CD4-positive, alpha-beta T cell (primary cell): ENCODE results near the gene ADRB2. TPM values are rescaled to one million over a fixed set of nuclear protein-coding genes. Genes with fewer than 3 reads are reported as not detected.
"Not testable (repeated sequence)": the region's sequence is repeated elsewhere in the genome, so short reads cannot be mapped to it uniquely, and the experiment has no call there.

Experiments used
- ATAC-seq: fragments of 200-7000 bp; cut with Tn5 transposase; one replicate; pipeline ENCODE4 v1.10.0; 2022; ENCODE audit warnings: mild to moderate bottlenecking; ENCODE audit not compliant: poor library complexity
- CTCF ChIA-PET: fragments of 350-600 bp; sonication (Branson Sonifier 250); formaldehyde crosslinking; loops from one replicate; lab custom pipeline; 2021; ENCODE audit warnings: antibody characterized with exemption, inconsistent platforms; lab: Charles Lee
- POLR2A ChIA-PET: fragments of 350-600 bp; sonication (Branson Sonifier 250); formaldehyde crosslinking; loops from one replicate; lab custom pipeline; 2021; ENCODE audit warnings: antibody characterized with exemption, inconsistent platforms; lab: Charles Lee
- DNase-seq, 14 experiments: peaks; one replicate each; pipeline ENCODE4 v3.0.0-alpha.2; 2013 to 2020; ENCODE audit warnings: mixed read lengths in 2 of 14
- H3K27ac ChIP-seq, 2 donors: one replicate each; pipeline versions ENCODE4 v1.5.1 to v1.7.0; 2013; ENCODE audit warnings: low read length in 2 of 2, low read depth in 1 of 2, mild to moderate bottlenecking in 1 of 2
- H3K27me3 ChIP-seq, 2 experiments: 1 replicate in 1 of 2; 2 replicates in 1 of 2; pipeline versions ENCODE4 v1.6.1 to v1.7.0; 2013; ENCODE audit warnings: low read length in 2 of 2, control low read depth in 1 of 2, mild to moderate bottlenecking in 1 of 2, moderate library complexity in 1 of 2; ENCODE audit not compliant: insufficient read depth in 2 of 2, control insufficient read depth in 1 of 2
- H3K36me3 ChIP-seq: one replicate; pipeline ENCODE4 v1.6.1; 2013; ENCODE audit warnings: low read length, control low read depth; ENCODE audit not compliant: insufficient read depth
- H3K4me1 ChIP-seq: one replicate; pipeline ENCODE4 v1.6.1; 2013; ENCODE audit warnings: low read length, control low read depth; ENCODE audit not compliant: insufficient read depth
- H3K4me3 ChIP-seq: one replicate; pipeline ENCODE4 v1.5.1; 2013; ENCODE audit warnings: mild to moderate bottlenecking, low read length, moderate library complexity
- H3K9me3 ChIP-seq, 2 experiments: 1 replicate in 1 of 2; 2 replicates in 1 of 2; pipeline versions ENCODE4 v1.6.1 to v1.7.0; 2013; ENCODE audit warnings: low read length in 2 of 2, mild to moderate bottlenecking in 2 of 2, control low read depth in 1 of 2, moderate library complexity in 1 of 2; ENCODE audit not compliant: control insufficient read depth in 1 of 2, insufficient read depth in 1 of 2
- H3K27ac Mint-ChIP-seq: one replicate; pipeline ENCODE4 v1.8.0; 2020; ENCODE audit warnings: mixed read lengths
- H3K27me3 Mint-ChIP-seq: one replicate; pipeline ENCODE4 v1.8.0; 2021; ENCODE audit warnings: mixed read lengths
- H3K36me3 Mint-ChIP-seq: one replicate; pipeline ENCODE4 v1.8.0; 2021; ENCODE audit warnings: low read depth, mixed read lengths
- H3K4me1 Mint-ChIP-seq: one replicate; pipeline ENCODE4 v1.8.0; 2021; ENCODE audit warnings: low read depth, mixed read lengths
- H3K4me3 Mint-ChIP-seq: one replicate; pipeline ENCODE4 v1.8.0; 2020; ENCODE audit warnings: mild to moderate bottlenecking, mixed read lengths
- H3K9me3 Mint-ChIP-seq: one replicate; pipeline ENCODE4 v1.8.0; 2020; ENCODE audit warnings: mixed read lengths
- intact Hi-C, 2 experiments: fragments of 100-400 bp; cut with DNase I in 1 of 2; cut with micrococcal nuclease in 1 of 2; formaldehyde crosslinking; loops; one replicate each; pipeline versions ENCODE4 v1.15.1 to v1.9.0; 2023 to 2025; cut with DNase I, micrococcal nuclease
- total RNA-seq, 174 experiments: library from RNA in 2 of 174; stranded (reverse) in 2 of 174; gene quantifications; one replicate each; pipeline ENCODE4 v1.2.3 and lab custom pipeline; 2021 to 2026
- TF ChIP-seq, protein P1 (sequence below): fragments of 200-600 bp; IDR thresholded peaks from one replicate; pipeline ENCODE4 v1.8.0; 2022; ENCODE audit warnings: antibody characterized with exemption, mild to moderate bottlenecking

The ADRB2 gene
- total RNA-seq, 2 experiments from 2014 or later: 1.2 to 1.6 TPM

DNA sequence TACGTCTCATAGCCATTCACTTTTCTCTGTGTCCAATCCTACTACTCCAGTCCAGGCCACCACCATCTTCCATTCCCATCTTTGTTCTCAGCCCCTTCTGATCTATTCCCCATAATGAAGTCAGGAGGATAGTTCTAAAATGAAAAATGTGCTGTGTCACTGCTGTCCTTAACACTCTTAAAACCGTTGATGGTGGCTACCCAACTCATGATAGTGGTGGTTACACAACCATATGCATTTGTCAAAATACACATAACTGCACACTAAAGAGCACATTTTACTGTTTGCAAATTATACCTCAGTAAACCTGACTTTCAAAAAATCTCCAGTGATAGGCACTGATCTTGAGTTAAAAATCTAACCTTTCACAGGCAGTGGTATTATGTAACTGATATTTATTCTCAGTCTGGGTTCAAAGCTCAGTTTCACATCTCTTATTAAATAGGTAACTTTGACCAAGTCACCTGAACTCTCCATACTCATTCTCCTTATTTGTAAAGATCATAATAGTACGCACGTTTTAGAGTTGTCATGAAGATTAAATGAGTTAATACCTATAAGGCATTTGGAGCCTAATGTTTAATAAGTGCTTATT, 24.6 kb upstream of the ADRB2 start:
- CTCF ChIA-PET: no interaction called here

DNA sequence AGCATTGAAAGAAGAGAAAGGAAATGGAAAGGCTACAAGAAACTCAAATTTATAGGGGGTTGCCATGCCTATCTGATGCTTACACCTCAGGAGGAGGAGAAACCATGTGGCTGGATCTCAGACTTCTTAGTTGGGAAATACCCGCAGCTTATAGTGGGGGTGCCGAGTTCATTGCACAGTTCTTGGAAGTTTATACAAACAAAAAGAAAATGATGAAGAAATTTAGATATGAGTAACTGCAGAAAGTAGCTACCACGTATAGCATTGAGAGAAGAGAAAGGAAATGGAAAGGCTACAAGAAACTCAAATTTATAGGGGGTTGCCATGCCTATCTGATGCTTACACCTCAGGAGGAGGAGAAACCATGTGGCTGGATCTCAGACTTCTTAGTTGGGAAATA, 23.0 kb upstream of the ADRB2 start:
- H3K4me3 ChIP-seq, intact Hi-C loops, H3K4me1 ChIP-seq, H3K9me3 Mint-ChIP-seq, H3K27me3 Mint-ChIP-seq, H3K27ac Mint-ChIP-seq, H3K27me3 ChIP-seq, H3K36me3 Mint-ChIP-seq, CTCF ChIA-PET, H3K36me3 ChIP-seq, ATAC-seq, POLR2A ChIA-PET, H3K4me3 Mint-ChIP-seq, H3K9me3 ChIP-seq, H3K27ac ChIP-seq, DNase-seq: not testable (repeated sequence)
- H3K4me1 Mint-ChIP-seq: peaks cover 12% of the 10 kb centered on the region

More for the DNA sequence above, 24.6 kb upstream of the ADRB2 start:
- Histone ChIP-seq H3K36me3 (no peaks in the 10 kb centered on the region), H3K4me1 (no peaks in the 10 kb centered on the region), H3K4me3 (no peak overlapping the region), H3K9me3 (no peaks in the 10 kb centered on the region), H3K27ac (no peak overlapping the region), H3K27me3 (peaks cover 4 to 6% of the 10 kb centered on the region in 2 experiments)
- POLR2A ChIA-PET: no interaction called here
- Mint-ChIP-seq H3K4me1 (peaks cover 4% of the 10 kb centered on the region), H3K4me3 (no peak overlapping the region), H3K36me3 (no peaks in the 10 kb centered on the region), H3K27me3 (no peaks in the 10 kb centered on the region), H3K9me3 (no peaks in the 10 kb centered on the region), H3K27ac (no peak overlapping the region)
- no peak for ATAC-seq
- DNase-seq: no peak
- TF ChIP-seq, protein P1, sequence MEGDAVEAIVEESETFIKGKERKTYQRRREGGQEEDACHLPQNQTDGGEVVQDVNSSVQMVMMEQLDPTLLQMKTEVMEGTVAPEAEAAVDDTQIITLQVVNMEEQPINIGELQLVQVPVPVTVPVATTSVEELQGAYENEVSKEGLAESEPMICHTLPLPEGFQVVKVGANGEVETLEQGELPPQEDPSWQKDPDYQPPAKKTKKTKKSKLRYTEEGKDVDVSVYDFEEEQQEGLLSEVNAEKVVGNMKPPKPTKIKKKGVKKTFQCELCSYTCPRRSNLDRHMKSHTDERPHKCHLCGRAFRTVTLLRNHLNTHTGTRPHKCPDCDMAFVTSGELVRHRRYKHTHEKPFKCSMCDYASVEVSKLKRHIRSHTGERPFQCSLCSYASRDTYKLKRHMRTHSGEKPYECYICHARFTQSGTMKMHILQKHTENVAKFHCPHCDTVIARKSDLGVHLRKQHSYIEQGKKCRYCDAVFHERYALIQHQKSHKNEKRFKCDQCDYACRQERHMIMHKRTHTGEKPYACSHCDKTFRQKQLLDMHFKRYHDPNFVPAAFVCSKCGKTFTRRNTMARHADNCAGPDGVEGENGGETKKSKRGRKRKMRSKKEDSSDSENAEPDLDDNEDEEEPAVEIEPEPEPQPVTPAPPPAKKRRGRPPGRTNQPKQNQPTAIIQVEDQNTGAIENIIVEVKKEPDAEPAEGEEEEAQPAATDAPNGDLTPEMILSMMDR: no peak
- intact Hi-C loops: no loop called here

DNA sequence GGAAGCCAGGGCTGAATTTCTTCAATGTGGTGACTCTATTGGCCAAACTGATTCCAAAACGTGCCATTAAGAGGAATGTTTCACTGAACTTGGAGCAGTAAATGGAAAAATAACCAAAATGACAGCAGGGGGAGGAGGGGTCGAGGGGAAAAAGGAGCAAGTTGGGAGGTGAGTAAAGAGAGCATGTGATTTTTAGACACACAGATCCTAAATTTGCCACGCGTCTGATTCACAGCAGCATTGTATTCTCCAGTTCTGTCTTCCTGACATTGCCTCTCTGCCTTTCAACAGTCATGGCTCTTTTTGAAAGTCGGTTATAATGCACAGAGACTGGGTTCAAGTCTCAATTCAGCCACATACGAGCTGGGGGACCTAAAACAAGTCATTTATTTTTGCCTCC, 22.0 kb upstream of the ADRB2 start:
- Histone ChIP-seq H3K27me3 (peaks cover 4 to 6% of the 10 kb centered on the region in 2 experiments), H3K4me3 (no peak overlapping the region), H3K36me3 (no peaks in the 10 kb centered on the region), H3K4me1 (peaks cover 13% of the 10 kb centered on the region), H3K9me3 (no peaks in the 10 kb centered on the region), H3K27ac (no peak overlapping the region)
- intact Hi-C loops: no loop called here
- CTCF ChIA-PET: no interaction called here
- Mint-ChIP-seq H3K36me3 (peaks cover 4% of the 10 kb centered on the region), H3K27ac (no peak overlapping the region), H3K4me3 (no peak overlapping the region), H3K4me1 (peaks cover 22% of the 10 kb centered on the region), H3K27me3 (no peaks in the 10 kb centered on the region), H3K9me3 (no peaks in the 10 kb centered on the region)
- TF ChIP-seq, protein P1: no peak
- DNase-seq (no peak), ATAC-seq (no peak)
- POLR2A ChIA-PET: no interaction called here
